ENCODE results near the gene SYNE1.

Gene SYNE1

DNA sequence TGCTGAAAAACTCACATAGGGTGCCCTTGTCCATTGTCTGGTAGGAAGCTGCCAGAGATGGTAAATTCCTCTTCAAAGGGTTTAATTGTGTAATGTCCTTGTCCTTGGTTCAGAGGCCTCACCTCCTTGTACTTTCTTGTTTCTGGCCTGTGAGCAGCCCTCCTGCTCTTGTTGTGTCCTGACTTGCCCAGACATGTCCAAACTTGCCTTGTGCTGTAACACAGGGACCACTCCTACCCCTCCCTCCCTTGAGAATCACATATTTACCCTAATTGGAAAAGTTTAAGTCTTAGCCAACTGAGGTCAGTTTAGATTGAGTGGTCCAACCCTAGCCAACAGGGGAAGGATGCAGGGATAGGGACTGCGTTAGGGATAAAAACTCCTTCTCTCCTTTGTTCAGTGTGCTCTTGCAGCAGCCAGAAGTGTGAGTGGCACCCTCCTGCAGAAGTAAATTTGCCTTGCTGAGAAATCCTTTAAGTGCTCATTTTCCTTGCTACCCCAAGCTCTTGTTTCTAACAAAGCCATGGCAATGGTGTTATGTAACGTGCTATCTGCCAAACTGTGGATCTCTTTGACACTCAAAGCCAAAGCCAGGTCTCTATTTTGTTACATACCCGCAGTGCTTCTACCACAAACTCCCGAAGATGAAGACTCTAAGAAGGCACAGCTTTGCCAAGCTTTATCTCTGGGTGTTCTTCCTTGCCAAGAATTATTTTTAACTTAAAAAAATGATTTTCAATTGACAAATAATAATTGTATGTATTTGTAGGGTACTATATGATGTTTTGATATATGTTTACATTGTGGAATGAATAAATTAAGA lies 415.1 kb downstream of the SYNE1 start:
- no peak for DNase-seq

- no peak for DNase-seq
Measured at GRCh38 chr6:152220786-152221185, 416.4 kb downstream of the SYNE1 start.

DNA sequence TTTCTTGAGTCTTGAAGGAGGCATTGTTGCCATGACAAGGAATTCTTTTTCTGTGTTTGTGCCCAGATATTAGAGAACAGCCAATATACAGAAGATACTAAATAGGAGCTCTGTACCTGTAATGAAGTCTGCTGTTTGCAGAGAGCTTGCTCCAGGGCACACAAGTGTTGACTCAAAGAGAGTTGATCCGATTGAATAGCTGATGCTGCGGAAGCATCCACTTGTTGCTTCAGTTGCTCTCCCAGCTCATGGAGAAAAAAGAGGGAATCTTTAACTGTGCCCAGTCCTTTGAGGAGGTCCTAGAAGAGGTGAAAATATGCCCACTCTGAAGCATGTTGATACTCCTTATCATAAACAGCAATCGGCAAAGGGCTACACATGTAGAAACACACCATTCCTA lies 418.3 kb downstream of the SYNE1 start:
- DNase-seq = no peak

DNA sequence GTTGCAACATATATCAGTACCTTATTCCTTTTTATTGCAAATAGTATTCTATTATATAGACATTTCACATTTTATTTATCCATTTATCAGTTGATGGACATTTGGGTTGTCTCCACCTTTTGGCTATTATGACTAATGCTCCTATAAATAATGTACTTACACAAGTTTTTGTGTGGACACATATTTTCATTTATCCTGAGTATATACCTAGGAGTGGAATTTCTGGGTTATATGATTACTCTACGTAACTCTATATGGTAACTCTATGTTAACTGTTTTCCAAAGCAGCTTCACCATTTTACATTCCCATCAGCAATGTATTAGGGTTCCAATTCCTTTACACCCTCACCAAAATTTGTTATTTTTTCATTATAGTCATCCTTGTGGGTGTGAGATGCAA lies 424.7 kb downstream of the SYNE1 start:
- no peak for DNase-seq

GRCh38 chr6:152209211-152209610 lies 428.0 kb downstream of the SYNE1 start:
- no peak for DNase-seq

- no peak for DNase-seq
Measured at GRCh38 chr6:152207915-152208714, 429.0 kb downstream of the SYNE1 start.

DNA sequence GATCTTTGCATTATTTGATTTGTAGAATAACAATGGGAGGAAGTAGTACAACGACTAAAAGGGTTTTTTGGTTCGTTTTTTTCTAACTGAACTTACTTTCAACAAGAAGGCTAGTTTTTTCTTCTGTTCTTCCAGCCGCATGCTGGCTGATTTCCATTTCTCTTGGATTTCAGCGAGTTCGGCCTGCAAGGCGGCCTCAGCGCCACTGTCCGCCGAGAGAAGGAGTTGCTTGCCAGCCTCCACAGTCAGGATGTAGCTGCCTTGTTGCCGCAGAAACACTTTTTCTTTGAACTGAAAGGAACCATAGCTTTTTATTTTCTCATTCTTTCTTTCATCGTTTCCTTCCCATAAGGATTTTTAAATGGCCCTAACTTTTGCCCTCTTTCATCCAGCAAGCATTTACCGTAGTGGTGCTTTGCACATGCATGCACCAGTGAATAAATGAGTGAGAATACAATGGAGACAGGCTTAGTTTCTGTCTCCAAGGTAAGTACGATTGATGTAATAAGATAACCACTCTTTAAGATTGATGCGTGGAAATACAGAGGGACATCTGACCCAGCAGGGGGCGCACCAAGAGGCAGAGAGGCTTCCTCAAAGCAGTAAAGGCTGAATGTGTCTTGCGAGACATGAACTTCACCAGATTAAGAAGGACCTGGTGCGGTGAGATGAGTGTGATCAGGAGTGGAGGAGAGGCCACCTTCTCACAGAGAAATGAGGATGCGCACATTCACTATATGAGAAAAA lies 430.9 kb downstream of the SYNE1 start:
- DNase-seq = peak; percentile 8

DNA sequence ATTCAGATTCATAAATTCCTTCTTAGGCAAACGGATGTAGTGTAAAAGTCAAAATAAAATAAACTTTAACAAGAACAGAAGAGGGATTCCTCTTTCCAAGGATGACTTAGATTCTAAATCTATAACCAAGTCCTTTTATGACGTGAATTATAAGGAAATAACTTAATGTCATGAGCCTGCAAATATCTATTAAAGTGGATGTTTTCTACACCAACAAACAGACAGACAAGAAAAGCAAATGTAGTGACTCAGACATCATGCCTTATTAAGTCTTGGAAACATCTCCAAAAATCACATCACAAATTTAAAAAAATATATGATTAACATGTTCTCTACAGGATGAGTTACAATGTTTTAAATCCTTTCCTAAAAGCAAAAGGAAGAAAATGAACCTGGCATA lies 432.6 kb downstream of the SYNE1 start:
- DNase-seq = no peak

- DNase-seq = no peak
Measured at GRCh38 chr6:152201120-152201519, 436.0 kb downstream of the SYNE1 start.

- DNase-seq = no peak
Measured at GRCh38 chr6:152195896-152196295, 441.3 kb downstream of the SYNE1 start.

- DNase-seq = no peak
Measured at GRCh38 chr6:152189736-152190135, 447.4 kb downstream of the SYNE1 start.

DNA sequence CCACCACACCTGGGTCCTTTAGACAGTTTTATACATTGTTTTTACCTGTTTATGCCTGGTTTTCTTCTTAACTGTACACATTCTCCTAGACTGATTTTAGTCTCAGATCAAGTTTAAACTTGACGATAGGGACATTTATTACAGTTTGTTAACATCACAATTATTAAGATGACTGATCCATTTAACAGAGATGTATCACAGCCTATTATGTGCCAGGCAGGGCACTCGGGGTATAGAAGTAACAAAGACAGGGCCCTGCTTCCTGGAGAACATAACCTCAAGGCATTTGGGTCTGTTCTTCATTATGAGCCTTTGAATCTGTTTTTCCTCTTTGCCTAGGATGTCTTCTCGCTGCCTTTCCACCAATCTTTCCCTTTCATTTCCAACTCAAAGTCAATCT lies 449.2 kb downstream of the SYNE1 start:
- no peak for DNase-seq

- no peak for DNase-seq
Measured at GRCh38 chr6:152186840-152187239, 450.3 kb downstream of the SYNE1 start.

GRCh38 chr6:152184917-152185574 lies 452.1 kb downstream of the SYNE1 start:
- no peak for DNase-seq

DNA sequence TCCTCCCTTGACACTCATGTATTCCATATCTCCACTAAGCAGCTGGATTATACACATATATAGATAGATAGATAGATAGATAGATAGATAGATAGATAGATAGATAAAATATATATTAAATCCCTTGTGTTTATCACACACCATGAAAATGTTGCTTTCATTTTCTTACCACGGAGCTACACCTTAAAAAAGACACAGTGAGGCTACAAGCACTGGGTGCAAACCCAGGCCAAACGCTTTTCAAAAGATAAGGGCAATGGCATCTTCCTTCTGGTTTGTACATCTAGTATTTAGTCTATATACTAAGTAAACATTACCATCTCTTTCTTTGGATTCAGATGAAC lies 452.6 kb downstream of the SYNE1 start:
- DNase-seq = no peak

DNA sequence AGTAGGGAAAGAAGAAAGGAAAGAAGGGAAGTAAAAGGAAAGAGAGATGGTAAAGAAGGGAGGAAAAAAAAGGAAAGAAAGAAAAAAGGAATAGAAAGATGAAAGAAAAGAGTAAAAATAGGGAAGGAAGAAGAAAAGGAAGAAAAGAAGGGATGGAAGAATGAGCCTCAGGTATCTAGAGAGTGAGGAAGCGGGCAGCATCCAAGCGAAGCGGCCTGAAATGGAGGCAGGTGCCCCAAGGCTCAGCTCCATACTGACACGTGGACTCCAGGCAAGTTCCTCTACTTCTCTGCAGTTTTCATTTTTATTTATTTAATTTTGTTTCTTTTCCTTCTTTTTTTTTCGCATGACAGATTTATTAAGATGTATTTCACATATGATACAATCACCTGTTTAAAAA lies 456.6 kb downstream of the SYNE1 start:
- DNase-seq = no peak

- no peak for DNase-seq
Measured at GRCh38 chr6:152176268-152176667, 460.9 kb downstream of the SYNE1 start.

DNA sequence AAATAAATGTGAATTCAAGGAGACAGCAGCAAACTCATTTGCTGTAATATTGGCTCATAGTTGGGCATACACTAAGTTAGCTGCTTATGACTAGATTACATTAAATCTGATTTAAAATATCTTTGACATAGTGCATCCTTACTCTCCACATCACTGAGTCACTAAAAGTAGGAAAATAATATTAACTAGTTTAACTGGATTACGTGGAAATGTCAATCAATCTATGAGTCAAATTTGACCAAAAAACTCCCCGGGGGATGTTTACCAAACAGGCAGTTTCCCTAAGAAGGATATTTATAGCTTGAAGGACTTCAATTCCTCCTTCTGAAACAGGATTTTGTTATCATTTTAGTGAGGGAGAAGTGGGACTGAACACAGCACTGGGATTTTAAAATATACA lies 463.2 kb downstream of the SYNE1 start:
- DNase-seq = no peak

DNA sequence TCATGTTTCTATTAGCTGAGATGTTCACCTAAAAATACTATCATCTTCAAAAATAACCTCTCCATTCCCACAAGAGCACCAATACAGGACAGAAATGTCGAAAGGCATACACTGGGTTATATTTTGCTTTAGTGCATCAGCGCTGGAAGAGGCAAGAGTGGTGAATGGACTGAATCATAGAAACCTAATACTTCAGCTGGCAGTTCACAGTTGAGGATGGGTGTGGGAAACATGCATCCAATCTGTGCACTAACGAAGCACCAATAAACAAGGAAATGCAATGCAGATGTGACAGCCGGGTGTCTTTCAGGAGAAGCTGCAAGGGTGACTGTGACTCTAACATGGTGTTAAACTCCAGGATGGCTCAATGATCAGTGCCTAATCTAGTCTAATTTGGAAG lies 463.8 kb downstream of the SYNE1 start:
- DNase-seq = no peak

- no peak for DNase-seq
Measured at GRCh38 chr6:152170702-152171667, 466.2 kb downstream of the SYNE1 start.

DNA sequence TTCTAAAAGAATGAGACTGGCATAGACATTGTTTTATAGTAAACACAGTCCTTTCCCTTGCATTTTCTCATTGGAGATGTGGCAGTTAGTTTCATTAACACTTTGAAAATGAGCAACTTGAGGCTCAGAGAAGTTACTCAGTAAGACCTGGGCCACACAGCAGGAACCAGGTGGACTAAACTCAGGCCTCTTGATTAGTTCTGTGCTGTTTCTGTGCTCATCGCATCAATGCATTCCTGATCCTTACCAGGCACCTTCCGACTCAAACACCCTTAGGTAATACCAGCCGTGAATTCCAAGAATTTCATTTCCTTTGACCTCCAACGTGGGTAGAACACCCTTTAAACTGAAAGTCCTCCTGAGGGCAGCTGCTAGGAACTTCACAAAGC lies 466.9 kb downstream of the SYNE1 start:
- no peak for DNase-seq

Data from CD4-positive, alpha-beta T cell treated with Interferon gamma for 1 hour (primary cell).